Astrocyte of the hippocampus (primary cell): ENCODE measurements around the gene ELAVL3.
"Not testable (repeated sequence)": the region's sequence is repeated elsewhere in the genome, so short reads cannot be mapped to it uniquely, and the experiment has no call there.

Source experiments
- DNase-seq: peaks from one replicate; pipeline ENCODE4 v3.0.0; 2011; ENCODE audit warnings: low read depth, low spot score

The ELAVL3 gene

GRCh38 chr19:11486661-11487503 is 6.0 kb upstream of the ELAVL3 start:
- no peak for DNase-seq

GRCh38 chr19:11485245-11485837 is 4.5 kb upstream of the ELAVL3 start:
- no peak for DNase-seq

GRCh38 chr19:11483366-11484111 is 2.7 kb upstream of the ELAVL3 start:
- no peak for DNase-seq

- DNase-seq: peak; percentile 90
Observed at GRCh38 chr19:11482384-11483050, 1.7 kb upstream of the ELAVL3 start.

- DNase-seq: peak; percentile 88
Observed at GRCh38 chr19:11481534-11482383, 913 bp upstream of the ELAVL3 start.

- DNase-seq: no peak
Observed at GRCh38 chr19:11479898-11480714, 740 bp downstream of the ELAVL3 start.

GRCh38 chr19:11479090-11479897 is 1.6 kb downstream of the ELAVL3 start:
- peak; percentile 48 for DNase-seq

- no peak for DNase-seq
Observed at GRCh38 chr19:11478167-11479089, 2.4 kb downstream of the ELAVL3 start.

- no peak for DNase-seq
Observed at GRCh38 chr19:11475861-11476260, 5.0 kb downstream of the ELAVL3 start.

GRCh38 chr19:11475343-11475742 is 5.5 kb downstream of the ELAVL3 start:
- not testable (repeated sequence) for DNase-seq

GRCh38 chr19:11473725-11474124 is 7.1 kb downstream of the ELAVL3 start:
- no peak for DNase-seq

GRCh38 chr19:11468266-11468845 is 12.5 kb downstream of the ELAVL3 start:
- not testable (repeated sequence) for DNase-seq

- DNase-seq: no peak
Observed at GRCh38 chr19:11465600-11465999, 15.2 kb downstream of the ELAVL3 start.

- DNase-seq: no peak
Observed at GRCh38 chr19:11464333-11465265, 16.2 kb downstream of the ELAVL3 start.

- DNase-seq: no peak
Observed at GRCh38 chr19:11463391-11463790, 17.5 kb downstream of the ELAVL3 start.

GRCh38 chr19:11461453-11461852 is 19.4 kb downstream of the ELAVL3 start:
- DNase-seq: no peak

GRCh38 chr19:11460207-11460606 is 20.6 kb downstream of the ELAVL3 start:
- DNase-seq: no peak
